Type B pancreatic cell (in vitro differentiated cells): ENCODE measurements around the gene PLEKHF1. TPM values are rescaled to one million over a fixed set of nuclear protein-coding genes. Genes with fewer than 3 reads are reported as not detected.
"Not testable (repeated sequence)": the region's sequence is repeated elsewhere in the genome, so short reads cannot be mapped to it uniquely, and the experiment has no call there.

ENCODE experiments used
- DNase-seq: peaks from one replicate; pipeline ENCODE4 v3.0.0; 2021; ENCODE audit warnings: mixed read lengths; ENCODE audit not compliant: unreplicated experiment; ENCODE audit errors: extremely low spot score
- H3K27ac Mint-ChIP-seq: 2 replicates; pipeline ENCODE4 v1.8.0; 2021; ENCODE audit warnings: mild to moderate bottlenecking, mixed read lengths
- H3K27me3 Mint-ChIP-seq: 2 replicates; pipeline ENCODE4 v1.8.0; 2021; ENCODE audit warnings: mixed read lengths
- H3K36me3 Mint-ChIP-seq: 2 replicates; pipeline ENCODE4 v1.8.0; 2021; ENCODE audit warnings: mixed read lengths
- H3K4me1 Mint-ChIP-seq: one replicate; pipeline ENCODE4 v1.8.0; 2021; ENCODE audit warnings: mixed read lengths; ENCODE audit not compliant: unreplicated experiment
- H3K4me3 Mint-ChIP-seq: 2 replicates; pipeline ENCODE4 v1.8.0; 2021; ENCODE audit warnings: mild to moderate bottlenecking, mixed read lengths
- H3K9me3 Mint-ChIP-seq: 2 replicates; pipeline ENCODE4 v1.8.0; 2021; ENCODE audit warnings: mixed read lengths
- CTCF ChIP-seq: fragments of 200-600 bp; sonication (generic); conservative IDR thresholded peaks from 2 replicates; pipeline ENCODE4 v1.5.0; 2021; ENCODE audit warnings: antibody characterized with exemption, mild to moderate bottlenecking
- total RNA-seq: library from RNA; stranded (reverse); gene quantifications from 2 replicates; pipeline ENCODE4 v1.2.1, GENCODE V29; 2021; ENCODE audit warnings: low replicate concordance

Gene PLEKHF1
- total RNA-seq, 1 donor from 2014 or later: 6.3 TPM

DNA sequence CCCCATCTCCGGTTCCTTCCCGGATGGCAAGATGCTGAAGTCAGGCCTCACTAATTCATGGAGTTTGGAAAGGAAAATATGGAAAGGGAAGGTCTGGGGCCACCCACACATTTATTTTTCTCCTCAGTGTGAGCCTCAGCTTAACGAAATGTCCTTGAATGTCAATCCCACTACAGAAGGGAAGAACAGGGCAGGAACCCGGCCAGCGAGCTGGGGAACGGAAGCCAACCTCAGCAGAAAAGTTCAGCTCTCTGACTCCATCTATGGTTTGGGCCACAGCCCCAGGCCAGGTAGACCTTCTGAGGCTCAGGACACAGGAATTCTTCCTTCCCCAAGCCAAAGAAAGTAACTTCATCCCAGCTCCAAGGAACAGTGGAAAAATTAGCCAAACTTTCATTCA is 41.4 kb downstream of the PLEKHF1 start:
- no peak overlapping the region for H3K4me3 Mint-ChIP-seq
- no peak for DNase-seq
- no peaks in the 10 kb centered on the region for H3K9me3 Mint-ChIP-seq
- H3K27ac Mint-ChIP-seq: no peak overlapping the region
- no peak for TF ChIP-seq CTCF
- no peaks in the 10 kb centered on the region for H3K27me3 Mint-ChIP-seq
- H3K36me3 Mint-ChIP-seq: no peaks in the 10 kb centered on the region
- H3K4me1 Mint-ChIP-seq: peaks cover 11% of the 10 kb centered on the region

- DNase-seq: no peak
- H3K9me3 Mint-ChIP-seq: no peaks in the 10 kb centered on the region
- peaks cover 23% of the 10 kb centered on the region for H3K4me1 Mint-ChIP-seq
- no peaks in the 10 kb centered on the region for H3K27me3 Mint-ChIP-seq
- no peak for TF ChIP-seq CTCF
- H3K27ac Mint-ChIP-seq: no peak overlapping the region
- H3K36me3 Mint-ChIP-seq: no peaks in the 10 kb centered on the region
- peak overlapping the region; percentile 19 for H3K4me3 Mint-ChIP-seq
These were observed 43.5 kb downstream of the PLEKHF1 start for GRCh38 chr19:29708554-29709439.

- H3K4me3 Mint-ChIP-seq, DNase-seq, H3K27ac Mint-ChIP-seq, H3K36me3 Mint-ChIP-seq, H3K27me3 Mint-ChIP-seq, H3K9me3 Mint-ChIP-seq: not testable (repeated sequence)
- peaks cover 28% of the 10 kb centered on the region for H3K4me1 Mint-ChIP-seq
These were observed 44.2 kb downstream of the PLEKHF1 start for GRCh38 chr19:29709440-29709798.

DNA sequence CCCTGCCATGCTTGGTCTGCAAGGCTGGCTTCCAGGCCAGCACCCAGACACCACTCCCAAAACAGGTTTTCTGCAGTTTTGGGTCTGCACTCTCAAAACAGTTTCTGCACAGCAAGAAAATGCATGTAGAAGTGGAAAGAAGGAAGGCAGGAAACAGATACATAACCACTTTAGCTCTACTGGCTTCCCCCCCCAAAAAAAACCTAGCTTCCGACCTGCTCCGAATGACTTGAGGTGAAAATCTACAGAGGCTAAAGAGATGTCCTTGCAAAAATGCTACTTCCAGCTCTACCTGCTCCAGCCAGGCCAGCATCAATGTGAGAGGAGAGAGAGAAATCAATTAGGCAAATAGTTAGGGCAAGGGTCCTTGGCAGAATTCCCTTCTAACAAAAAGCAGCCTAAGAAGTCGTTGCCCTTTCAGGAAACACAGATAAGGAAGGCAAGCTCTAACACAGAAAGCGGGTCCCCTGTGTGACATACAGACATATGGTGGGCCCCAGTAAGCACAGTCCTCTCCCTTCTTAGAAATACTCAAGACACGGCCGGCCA is 46.4 kb downstream of the PLEKHF1 start:
- no peak overlapping the region for H3K4me3 Mint-ChIP-seq
- no peaks in the 10 kb centered on the region for H3K27me3 Mint-ChIP-seq
- H3K4me1 Mint-ChIP-seq: peaks cover 43% of the 10 kb centered on the region
- TF ChIP-seq CTCF: no peak
- H3K36me3 Mint-ChIP-seq: peaks cover 2% of the 10 kb centered on the region
- peak overlapping the region; percentile 2 for H3K27ac Mint-ChIP-seq
- H3K9me3 Mint-ChIP-seq: no peaks in the 10 kb centered on the region
- DNase-seq: no peak

DNA sequence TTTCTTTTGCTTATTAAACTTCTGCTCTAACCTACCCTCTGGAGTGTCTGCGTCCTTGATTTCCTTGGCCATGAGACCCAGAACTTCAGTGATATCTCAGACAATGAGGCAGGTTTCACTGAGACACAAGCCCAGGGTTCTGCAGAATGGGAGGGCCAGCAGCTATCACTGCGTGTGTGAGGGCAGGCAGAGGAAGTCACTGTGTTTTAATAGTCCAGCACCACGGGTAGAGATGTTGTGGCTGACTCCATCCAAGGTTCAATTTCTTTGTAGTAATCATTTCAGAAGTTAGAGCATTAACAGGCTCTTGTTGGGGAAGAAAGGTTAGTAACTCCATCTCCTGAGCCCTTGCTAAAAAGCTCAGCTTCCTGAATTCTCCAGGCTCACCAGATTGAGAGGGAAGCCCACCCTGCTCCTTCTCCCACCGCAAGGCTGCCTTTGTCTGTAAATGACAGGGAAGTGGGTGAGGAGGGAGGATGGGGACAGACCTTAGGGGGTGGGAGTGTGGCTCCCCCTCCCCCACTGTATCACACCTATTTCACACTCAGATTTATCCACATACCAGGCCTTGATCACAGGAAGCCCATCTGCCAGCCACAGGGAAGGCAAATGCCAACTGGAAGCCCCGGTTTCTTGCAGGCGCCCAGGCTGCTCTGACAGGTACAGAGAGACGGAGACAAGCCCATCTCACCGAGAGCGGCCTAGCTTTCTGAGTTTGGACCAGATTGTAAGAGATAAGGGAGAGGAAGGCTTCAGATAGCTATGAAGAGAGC is 47.7 kb downstream of the PLEKHF1 start:
- Mint-ChIP-seq H3K9me3 (no peaks in the 10 kb centered on the region), H3K36me3 (peaks cover 3% of the 10 kb centered on the region), H3K4me1 (peaks cover 44% of the 10 kb centered on the region), H3K27me3 (no peaks in the 10 kb centered on the region), H3K4me3 (peak overlapping the region; percentile 80), H3K27ac (peak overlapping the region; percentile 80)
- DNase-seq: no peak
- TF ChIP-seq CTCF: no peak
